DND-41 (cell line): Measurements from ENCODE around the gene TTBK2.

Experiments
- EZH2 ChIP-seq: IDR thresholded peaks from 3 replicates; pipeline ENCODE4 v1.6.1; 2012; ENCODE audit warnings: borderline replicate concordance, low read depth, mild to moderate bottlenecking, moderate library complexity, low read length, inconsistent platforms; ENCODE audit not compliant: severe bottlenecking
- TF ChIP-seq, protein P1 (sequence below): IDR thresholded peaks from 2 replicates; pipeline ENCODE4 v1.5.1; 2012; ENCODE audit warnings: borderline replicate concordance, low read length, moderate library complexity, mild to moderate bottlenecking; ENCODE audit not compliant: poor library complexity, severe bottlenecking; ENCODE audit errors: extremely low read depth

DNA sequence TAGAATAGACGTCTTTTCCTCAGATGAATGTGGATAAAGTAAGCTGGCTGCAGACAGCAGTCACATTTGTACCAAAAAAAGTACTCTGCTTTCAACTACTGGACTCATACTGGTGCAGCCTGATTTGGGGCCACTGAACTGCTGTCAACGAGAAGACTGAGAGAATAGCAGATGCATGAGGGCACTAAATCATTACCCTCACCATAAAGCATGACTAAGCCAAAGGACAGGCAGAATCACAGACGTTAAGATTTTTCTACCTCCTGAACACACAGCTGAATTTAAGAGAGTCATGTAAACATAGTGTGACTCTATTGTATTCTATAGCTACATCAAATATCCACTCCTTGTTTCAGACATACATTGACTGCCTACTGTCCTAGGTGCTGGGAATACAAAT, 115.8 kb downstream of the TTBK2 start:
- TF ChIP-seq, protein P1, sequence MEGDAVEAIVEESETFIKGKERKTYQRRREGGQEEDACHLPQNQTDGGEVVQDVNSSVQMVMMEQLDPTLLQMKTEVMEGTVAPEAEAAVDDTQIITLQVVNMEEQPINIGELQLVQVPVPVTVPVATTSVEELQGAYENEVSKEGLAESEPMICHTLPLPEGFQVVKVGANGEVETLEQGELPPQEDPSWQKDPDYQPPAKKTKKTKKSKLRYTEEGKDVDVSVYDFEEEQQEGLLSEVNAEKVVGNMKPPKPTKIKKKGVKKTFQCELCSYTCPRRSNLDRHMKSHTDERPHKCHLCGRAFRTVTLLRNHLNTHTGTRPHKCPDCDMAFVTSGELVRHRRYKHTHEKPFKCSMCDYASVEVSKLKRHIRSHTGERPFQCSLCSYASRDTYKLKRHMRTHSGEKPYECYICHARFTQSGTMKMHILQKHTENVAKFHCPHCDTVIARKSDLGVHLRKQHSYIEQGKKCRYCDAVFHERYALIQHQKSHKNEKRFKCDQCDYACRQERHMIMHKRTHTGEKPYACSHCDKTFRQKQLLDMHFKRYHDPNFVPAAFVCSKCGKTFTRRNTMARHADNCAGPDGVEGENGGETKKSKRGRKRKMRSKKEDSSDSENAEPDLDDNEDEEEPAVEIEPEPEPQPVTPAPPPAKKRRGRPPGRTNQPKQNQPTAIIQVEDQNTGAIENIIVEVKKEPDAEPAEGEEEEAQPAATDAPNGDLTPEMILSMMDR: no peak
- no peak for TF ChIP-seq EZH2
